Cardiac fibroblast (primary cell): ENCODE data around the gene COA1.

Experiments used
- DNase-seq, 2 donors: peaks; one replicate each; pipeline versions ENCODE4 v3.0.0 to v3.0.0-alpha.2; 2010; ENCODE audit warnings: low read depth in 2 of 2
- H3K4me3 ChIP-seq, 2 donors: replicated peaks in 1 of 2; 1 replicate in 1 of 2; 2 replicates in 1 of 2; pipeline ENCODE4 v1.5.1; 2011; ENCODE audit warnings: low read depth in 2 of 2, low read length in 2 of 2, mild to moderate bottlenecking in 2 of 2, moderate library complexity in 1 of 2
- TF ChIP-seq, protein P1 (sequence below): IDR thresholded peaks from one replicate; pipeline ENCODE4 v1.5.1; 2011; ENCODE audit warnings: low read depth, mild to moderate bottlenecking, low read length, inconsistent platforms

COA1 gene

DNA sequence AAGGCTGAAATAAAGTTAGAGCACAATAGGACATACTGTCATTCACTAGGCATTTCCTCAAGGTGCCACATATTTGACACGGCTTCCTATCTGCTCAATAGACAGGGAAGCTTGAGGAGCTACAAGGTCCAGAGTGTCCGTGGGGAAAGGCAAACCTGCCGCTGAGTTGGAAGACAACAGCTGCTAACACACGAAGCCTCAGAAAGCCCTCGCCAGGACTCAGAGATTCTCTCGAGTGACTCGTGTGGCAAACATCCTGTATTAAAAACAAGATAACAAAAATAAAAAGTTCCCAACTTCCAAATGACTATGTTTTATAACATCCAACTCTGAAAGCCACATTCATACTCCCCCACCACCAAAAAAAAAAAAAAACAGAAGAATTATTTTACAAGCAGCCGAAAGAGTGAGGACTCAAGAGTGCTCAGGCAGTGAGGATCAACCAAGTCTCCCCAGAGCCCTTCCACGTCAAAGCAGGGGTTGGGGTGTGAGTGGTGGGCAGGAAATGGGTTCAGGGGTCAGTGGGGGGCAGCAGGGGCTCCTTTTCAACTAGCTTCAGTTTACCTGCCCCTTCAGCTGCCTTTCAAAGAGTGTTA, 78.8 kb downstream of the COA1 start:
- TF ChIP-seq, protein P1, sequence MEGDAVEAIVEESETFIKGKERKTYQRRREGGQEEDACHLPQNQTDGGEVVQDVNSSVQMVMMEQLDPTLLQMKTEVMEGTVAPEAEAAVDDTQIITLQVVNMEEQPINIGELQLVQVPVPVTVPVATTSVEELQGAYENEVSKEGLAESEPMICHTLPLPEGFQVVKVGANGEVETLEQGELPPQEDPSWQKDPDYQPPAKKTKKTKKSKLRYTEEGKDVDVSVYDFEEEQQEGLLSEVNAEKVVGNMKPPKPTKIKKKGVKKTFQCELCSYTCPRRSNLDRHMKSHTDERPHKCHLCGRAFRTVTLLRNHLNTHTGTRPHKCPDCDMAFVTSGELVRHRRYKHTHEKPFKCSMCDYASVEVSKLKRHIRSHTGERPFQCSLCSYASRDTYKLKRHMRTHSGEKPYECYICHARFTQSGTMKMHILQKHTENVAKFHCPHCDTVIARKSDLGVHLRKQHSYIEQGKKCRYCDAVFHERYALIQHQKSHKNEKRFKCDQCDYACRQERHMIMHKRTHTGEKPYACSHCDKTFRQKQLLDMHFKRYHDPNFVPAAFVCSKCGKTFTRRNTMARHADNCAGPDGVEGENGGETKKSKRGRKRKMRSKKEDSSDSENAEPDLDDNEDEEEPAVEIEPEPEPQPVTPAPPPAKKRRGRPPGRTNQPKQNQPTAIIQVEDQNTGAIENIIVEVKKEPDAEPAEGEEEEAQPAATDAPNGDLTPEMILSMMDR: no peak
- peak; percentile 59 to 84 for DNase-seq
- H3K4me3 ChIP-seq: no peak overlapping the region

DNA sequence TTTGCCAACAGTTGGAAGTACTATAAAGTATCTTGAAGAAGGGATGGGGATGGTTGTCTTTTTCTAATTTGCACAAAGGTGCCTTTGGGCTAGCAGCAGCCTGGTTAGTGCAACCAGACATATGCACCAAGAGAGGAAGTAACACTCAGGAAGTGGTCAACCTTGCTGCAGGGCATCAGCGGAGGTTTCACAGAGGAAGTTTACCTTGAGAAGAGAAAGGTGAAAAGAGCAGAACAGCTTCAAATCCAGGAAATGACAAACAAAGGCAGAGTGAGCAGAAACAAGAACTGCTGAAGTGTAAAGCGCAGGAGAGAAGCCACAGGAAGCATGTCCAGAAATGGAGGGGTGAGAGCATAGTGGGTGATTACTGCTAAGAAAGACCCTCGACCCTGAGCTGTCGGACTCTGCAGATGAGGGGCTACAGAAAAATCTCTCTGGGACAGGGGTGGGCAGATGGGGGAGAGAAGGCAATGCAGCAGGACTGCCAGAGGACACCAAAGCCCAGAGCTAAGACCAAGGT, 79.5 kb downstream of the COA1 start:
- DNase-seq: peak in 1 of 2 donors; percentile 31
- H3K4me3 ChIP-seq: no peak overlapping the region
- TF ChIP-seq, protein P1: no peak

DNA sequence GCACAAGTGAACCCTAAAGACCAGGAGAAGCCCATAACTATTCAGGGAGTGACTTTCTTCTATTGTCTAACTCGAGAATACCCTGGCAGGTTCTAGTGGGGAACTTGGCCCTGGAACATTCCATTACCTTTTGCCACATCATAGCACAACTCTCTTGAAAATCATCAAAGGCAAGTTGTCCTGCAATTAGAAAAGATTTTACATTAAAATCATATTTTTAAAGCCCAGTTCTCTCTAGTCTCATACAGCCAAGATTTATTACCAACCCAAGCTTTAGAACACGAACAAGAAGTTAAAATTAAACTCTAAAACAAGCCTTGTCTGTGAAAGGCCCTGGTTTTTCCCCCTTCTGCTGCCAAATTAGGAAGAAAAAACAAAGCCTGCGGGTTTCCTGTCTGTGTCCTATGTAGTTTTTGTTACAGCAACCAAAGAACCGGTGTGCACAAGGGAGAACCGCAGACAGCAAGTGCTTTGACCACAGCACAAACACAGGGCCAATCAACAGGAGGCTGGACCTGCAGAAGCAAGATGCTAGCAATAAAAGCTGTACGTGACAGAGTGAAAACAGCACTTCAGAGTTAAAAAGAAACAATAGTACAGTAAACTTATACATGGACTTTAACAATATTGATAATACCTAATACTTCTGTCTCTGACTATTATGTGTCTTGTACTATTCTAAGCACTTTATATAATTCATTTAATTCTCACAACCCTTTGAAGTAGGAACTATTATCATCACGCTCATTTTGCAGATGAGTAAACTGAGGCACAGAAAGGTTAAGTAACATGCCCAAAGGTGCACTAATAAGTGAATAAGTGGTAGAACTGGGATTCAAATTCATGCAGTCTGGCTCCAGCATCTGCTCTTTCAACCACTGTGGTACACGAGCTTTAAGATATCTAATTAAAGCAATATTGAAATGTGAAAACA, 80.6 kb downstream of the COA1 start:
- DNase-seq: peak; percentile 65 to 93
- TF ChIP-seq, protein P1: no peak
- no peak overlapping the region for H3K4me3 ChIP-seq

DNA sequence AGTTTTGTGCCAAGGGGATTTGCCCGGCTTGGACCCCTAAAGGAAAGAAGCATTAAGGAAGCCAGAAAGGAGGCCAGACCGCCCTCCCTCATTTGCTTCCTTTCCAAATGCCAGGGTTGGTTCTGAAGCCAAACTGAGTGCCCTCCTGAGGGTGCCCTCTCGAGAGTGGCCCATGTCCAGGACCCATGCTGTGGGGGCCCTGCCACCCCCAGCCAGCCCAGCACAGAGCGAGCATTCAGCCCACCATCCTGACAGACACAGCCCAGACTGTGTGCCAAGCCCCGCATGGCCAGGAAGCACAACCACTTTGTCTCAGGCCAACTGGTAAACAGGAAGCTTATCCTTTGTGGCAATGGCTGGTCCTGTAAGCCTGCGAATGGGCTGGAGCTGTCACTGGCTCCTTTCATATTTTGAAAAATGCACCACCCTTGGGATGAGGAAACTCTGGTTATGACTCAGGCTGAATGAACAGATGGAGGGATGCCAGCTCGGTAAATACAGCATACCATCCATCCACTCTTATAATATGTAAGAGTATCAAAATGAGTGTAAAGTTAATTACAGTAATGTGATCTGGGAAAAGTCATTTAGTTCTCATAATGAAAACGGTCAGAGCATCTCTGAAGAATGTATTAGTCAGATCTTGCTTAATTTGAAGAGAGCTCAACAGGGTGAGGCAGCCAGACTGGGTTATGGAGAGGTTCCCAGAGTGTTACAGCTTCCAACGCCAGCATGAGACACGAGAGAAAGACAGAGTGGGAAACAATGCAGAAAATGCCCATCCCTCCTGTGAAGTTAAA, 81.5 kb downstream of the COA1 start:
- peak; percentile 98 to 99 for DNase-seq
- peak overlapping the region; percentile 11 to 37 for H3K4me3 ChIP-seq
- TF ChIP-seq, protein P1: no peak

DNA sequence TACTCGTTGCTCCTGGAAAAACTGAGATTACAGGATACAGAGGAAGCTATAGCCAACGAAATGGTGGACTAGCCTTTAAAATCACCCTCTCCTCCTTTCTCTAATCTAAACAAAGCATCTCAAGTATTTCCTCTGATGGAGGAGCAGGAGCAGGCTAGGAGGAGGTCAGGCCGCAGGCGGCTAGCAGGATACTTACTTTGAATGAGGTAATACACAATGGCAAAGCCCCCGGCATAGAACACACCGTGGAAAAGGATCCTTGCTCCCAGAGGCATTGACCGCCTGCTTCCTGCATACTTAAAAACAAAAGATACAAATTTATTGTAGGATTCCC, 82.0 kb downstream of the COA1 start:
- TF ChIP-seq, protein P1: no peak

DNA sequence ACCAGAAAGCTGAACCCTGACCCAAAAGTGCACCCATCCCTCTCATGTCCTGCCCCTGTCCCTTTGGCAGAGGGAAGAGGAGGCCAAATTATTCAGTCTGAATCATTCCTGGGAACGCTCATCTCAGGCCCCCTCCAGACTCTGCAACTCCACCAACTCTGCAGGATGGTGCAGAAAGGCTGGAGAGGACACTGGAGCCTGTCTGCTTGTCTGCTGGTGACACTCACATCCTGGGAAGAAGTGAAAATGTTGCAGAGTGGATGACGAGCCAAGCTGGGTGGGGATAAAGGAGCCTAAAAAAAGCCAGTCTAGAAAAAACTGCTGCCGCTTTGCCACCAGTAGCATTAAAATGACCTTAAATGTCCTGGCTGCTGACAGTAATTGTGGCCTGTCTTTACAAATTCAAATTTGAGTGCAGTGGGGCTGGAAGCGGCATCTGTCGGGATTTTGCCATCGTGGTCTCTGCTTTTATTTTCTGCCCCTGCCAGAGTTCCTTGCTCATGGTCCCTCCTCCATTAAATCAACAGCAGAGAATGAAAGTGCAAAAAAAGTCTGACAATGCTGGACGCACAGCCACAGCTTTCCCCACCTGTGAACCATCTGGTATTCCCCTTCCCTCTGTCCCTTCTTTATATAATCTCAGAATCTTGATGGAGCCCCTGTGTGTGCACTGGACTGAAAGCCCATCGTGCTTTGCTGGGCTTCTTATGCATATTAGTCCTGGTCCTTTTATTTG, 82.6 kb downstream of the COA1 start:
- peak; percentile 45 to 67 for DNase-seq
- TF ChIP-seq, protein P1: no peak
- peak overlapping the region in 1 of 2 donors; percentile 37 for H3K4me3 ChIP-seq

More for the DNA sequence above, 82.0 kb downstream of the COA1 start:
- peak overlapping the region; percentile 11 to 37 for H3K4me3 ChIP-seq
- peak; percentile 82 to 83 for DNase-seq
